Psoas muscle (tissue), 8 donors: ENCODE measurements around the gene PTBP1. TPM values are rescaled to one million over a fixed set of nuclear protein-coding genes. Genes with fewer than 3 reads are reported as not detected.

ENCODE experiments used
- ATAC-seq, 4 donors: fragments of 200-7000 bp; cut with Tn5 transposase; one replicate each; pipeline ENCODE4 v1.9.1; 2020; ENCODE audit warnings: moderate library complexity in 3 of 4, mild to moderate bottlenecking in 2 of 4
- DNase-seq, 2 donors: peaks; one replicate each; pipeline ENCODE4 v3.0.0-alpha.2; 2020
- H3K27ac ChIP-seq: fragments of 200-600 bp; one replicate; pipeline ENCODE4 v1.8.0; 2022
- H3K27me3 ChIP-seq, 3 donors: fragments of 200-600 bp in 1 of 3; one replicate each; pipeline versions ENCODE4 v1.6.1 to v1.8.0; 2013 to 2022; ENCODE audit warnings: low read length in 2 of 3, mild to moderate bottlenecking in 2 of 3, moderate library complexity in 1 of 3; ENCODE audit not compliant: insufficient read depth in 3 of 3
- H3K36me3 ChIP-seq, 2 donors: fragments of 200-600 bp in 1 of 2; one replicate each; pipeline versions ENCODE4 v1.6.1 to v1.8.0; 2013 to 2022; ENCODE audit warnings: low read depth in 1 of 2, mild to moderate bottlenecking in 1 of 2, moderate library complexity in 1 of 2; ENCODE audit not compliant: insufficient read depth in 1 of 2
- H3K4me1 ChIP-seq: fragments of 200-600 bp; one replicate; pipeline ENCODE4 v1.8.0; 2022
- H3K4me3 ChIP-seq: fragments of 200-600 bp; one replicate; pipeline ENCODE4 v1.8.0; 2022; ENCODE audit warnings: mild to moderate bottlenecking
- H3K9me3 ChIP-seq: fragments of 200-600 bp; one replicate; pipeline ENCODE4 v1.8.0; 2022
- WGBS, 3 donors: extraction: QIAGEN DNeasy Blood & Tissue Kit; methylation state at CpG; one replicate each; pipeline versions ENCODE4 v1.1.6 to v1.1.7; 2013; 5-methylcytosine and 5-hydroxymethylcytosine counted together
- intact Hi-C, 2 donors: fragments of 100-400 bp; cut with DNase I; formaldehyde crosslinking; loops; one replicate each; pipeline versions ENCODE4 v1.11.0 to v1.14.2; 2022
- polyA plus RNA-seq, 3 donors: library from polyadenylated mRNA; stranded (reverse); fragments of 200-250 nt; gene quantifications; one replicate each; pipeline ENCODE4 v1.2.3, GENCODE V29; 2013
- total RNA-seq, 4 donors: library from RNA; stranded (reverse); fragmentation: NEBNext Ultra II Directional in 2 of 4; extraction: Animal tissue kit (Norgen Biotek cat#: 25700) in 2 of 4; gene quantifications; one replicate each; pipeline versions ENCODE4 v1.2.1 to v1.2.4, GENCODE V29; 2021 to 2023
- TF ChIP-seq, protein P1 (sequence below): fragments of 200-600 bp; IDR thresholded peaks from one replicate; pipeline ENCODE4 v1.8.0; 2022; ENCODE audit warnings: antibody characterized with exemption
- donor health status: healthy with polysubstance abuse.
- donor health status: DM: no; HTN: no; CAD: no; lungs with moderate emphysema.
- donor health status: Bipolar disorder and iron deficiency.
- donor health status: healthy.
- donor health status: DM: yes; HTN: yes; CAD: no.
- donor health status: DM: no; HTN: no; CAD: no.
- donor health status: DM: no; HTN: no; CAD: no.
- donor health status: DM: yes; HTN: yes; CAD: no.

PTBP1 gene
- total and polyA plus RNA-seq, 7 donors: 24.2 to 69.4 (median 36.5) TPM

GRCh38 chr19:763869-764268 is 33.4 kb upstream of the PTBP1 start:
- TF ChIP-seq, protein P1, sequence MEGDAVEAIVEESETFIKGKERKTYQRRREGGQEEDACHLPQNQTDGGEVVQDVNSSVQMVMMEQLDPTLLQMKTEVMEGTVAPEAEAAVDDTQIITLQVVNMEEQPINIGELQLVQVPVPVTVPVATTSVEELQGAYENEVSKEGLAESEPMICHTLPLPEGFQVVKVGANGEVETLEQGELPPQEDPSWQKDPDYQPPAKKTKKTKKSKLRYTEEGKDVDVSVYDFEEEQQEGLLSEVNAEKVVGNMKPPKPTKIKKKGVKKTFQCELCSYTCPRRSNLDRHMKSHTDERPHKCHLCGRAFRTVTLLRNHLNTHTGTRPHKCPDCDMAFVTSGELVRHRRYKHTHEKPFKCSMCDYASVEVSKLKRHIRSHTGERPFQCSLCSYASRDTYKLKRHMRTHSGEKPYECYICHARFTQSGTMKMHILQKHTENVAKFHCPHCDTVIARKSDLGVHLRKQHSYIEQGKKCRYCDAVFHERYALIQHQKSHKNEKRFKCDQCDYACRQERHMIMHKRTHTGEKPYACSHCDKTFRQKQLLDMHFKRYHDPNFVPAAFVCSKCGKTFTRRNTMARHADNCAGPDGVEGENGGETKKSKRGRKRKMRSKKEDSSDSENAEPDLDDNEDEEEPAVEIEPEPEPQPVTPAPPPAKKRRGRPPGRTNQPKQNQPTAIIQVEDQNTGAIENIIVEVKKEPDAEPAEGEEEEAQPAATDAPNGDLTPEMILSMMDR: no peak
- no peaks in the 10 kb centered on the region for H3K36me3 ChIP-seq
- ATAC-seq (no peak), DNase-seq (no peak)
- peaks cover 0 to 4% (median 0%) of the 10 kb centered on the region in 3 donors for H3K27me3 ChIP-seq
- intact Hi-C loops: no loop called here
- H3K27ac ChIP-seq: no peak overlapping the region
- no peak overlapping the region for H3K4me3 ChIP-seq
- 90 to 95% (median 92%) methylated on average over 6 of the region's 6 CpGs for WGBS, 3 donors
- H3K9me3 ChIP-seq: peaks cover 2% of the 10 kb centered on the region
- no peaks in the 10 kb centered on the region for H3K4me1 ChIP-seq

GRCh38 chr19:764301-764700 is 33.0 kb upstream of the PTBP1 start:
- H3K4me1 ChIP-seq: no peaks in the 10 kb centered on the region
- no peaks in the 10 kb centered on the region for H3K36me3 ChIP-seq
- DNase-seq (no peak), ATAC-seq (no peak)
- TF ChIP-seq, protein P1: no peak
- H3K4me3 ChIP-seq: no peak overlapping the region
- 87 to 88% (median 88%) methylated on average over 12 of the region's 12 CpGs for WGBS, 3 donors
- peaks cover 0 to 4% (median 0%) of the 10 kb centered on the region in 3 donors for H3K27me3 ChIP-seq
- intact Hi-C loops: no loop called here
- no peaks in the 10 kb centered on the region for H3K9me3 ChIP-seq
- H3K27ac ChIP-seq: no peak overlapping the region

- Histone ChIP-seq H3K4me3 (no peak overlapping the region), H3K36me3 (no peaks in the 10 kb centered on the region), H3K27me3 (peaks cover 0 to 4% (median 0%) of the 10 kb centered on the region in 3 donors), H3K27ac (no peak overlapping the region), H3K9me3 (no peaks in the 10 kb centered on the region), H3K4me1 (no peaks in the 10 kb centered on the region)
- DNase-seq: no peak
- 71 to 76% (median 75%) methylated on average over 6 to 7 of the region's 7 CpGs for WGBS, 3 donors
- no peak for ATAC-seq
- intact Hi-C loops: loop anchor here in 1 of 2 donors (5.0 kb wide), 1 partner anchor 157 kb away; no protein-coding TSS in a partner anchor
- TF ChIP-seq, protein P1: no peak
Measured at GRCh38 chr19:765179-765738, 32.0 kb upstream of the PTBP1 start.

DNA sequence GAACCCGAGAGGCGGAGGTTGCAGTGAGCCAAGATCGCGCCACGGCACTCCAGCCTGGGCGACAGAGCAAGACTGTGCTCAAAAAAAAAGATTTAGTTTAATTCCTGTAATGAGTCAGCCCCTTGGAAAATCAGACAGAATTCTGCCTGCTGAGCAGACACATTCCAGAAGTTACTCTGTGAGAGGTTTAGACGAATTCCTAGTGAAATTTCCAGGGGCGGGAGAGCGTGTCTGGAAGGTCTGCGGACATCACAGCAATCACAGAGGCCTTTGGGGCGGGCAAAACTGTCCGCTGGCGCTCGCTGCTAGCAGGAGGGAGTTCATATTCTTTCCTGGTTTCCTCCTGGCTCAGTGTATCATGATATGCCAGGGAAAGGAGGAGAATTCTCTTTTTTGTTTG is 28.8 kb upstream of the PTBP1 start:
- TF ChIP-seq, protein P1: no peak
- Histone ChIP-seq H3K36me3 (no peaks in the 10 kb centered on the region), H3K9me3 (no peaks in the 10 kb centered on the region), H3K4me3 (no peak overlapping the region), H3K4me1 (no peaks in the 10 kb centered on the region), H3K27ac (no peak overlapping the region), H3K27me3 (peaks cover 0 to 9% (median 0%) of the 10 kb centered on the region in 3 donors)
- WGBS, 3 donors: 48 to 66% (median 64%) methylated on average over 14 of the region's 14 CpGs
- no peak for DNase-seq
- intact Hi-C loops: loop anchor here in 1 of 2 donors (5.0 kb wide), 1 partner anchor 154 kb away; no protein-coding TSS in a partner anchor
- ATAC-seq: no peak

GRCh38 chr19:769616-770015 is 27.6 kb upstream of the PTBP1 start:
- no peak for ATAC-seq
- Histone ChIP-seq H3K4me1 (no peaks in the 10 kb centered on the region), H3K4me3 (no peak overlapping the region), H3K36me3 (no peaks in the 10 kb centered on the region), H3K27me3 (peaks cover 0 to 5% (median 0%) of the 10 kb centered on the region in 3 donors), H3K9me3 (no peaks in the 10 kb centered on the region), H3K27ac (no peak overlapping the region)
- TF ChIP-seq, protein P1: no peak
- no peak for DNase-seq
- WGBS, 3 donors: 77 to 87% (median 82%) methylated on average over 6 of the region's 6 CpGs
- intact Hi-C loops: loop anchor here (1.0 to 5.0 kb wide), 4 partner anchors 88 to 213 kb away; partner anchors contain the start of genes WDR18 (in 2 of the 2) and CFD (in 1 of the 2)
